ENCODE measurements around the gene ATP2C2. TPM values are rescaled to one million over a fixed set of nuclear protein-coding genes. Genes with fewer than 3 reads are reported as not detected.

ATP2C2 gene
- total and polyA plus RNA-seq, 2 donors (not counting 1 experiment from before 2014, with no cell fraction given), result not detected

DNA sequence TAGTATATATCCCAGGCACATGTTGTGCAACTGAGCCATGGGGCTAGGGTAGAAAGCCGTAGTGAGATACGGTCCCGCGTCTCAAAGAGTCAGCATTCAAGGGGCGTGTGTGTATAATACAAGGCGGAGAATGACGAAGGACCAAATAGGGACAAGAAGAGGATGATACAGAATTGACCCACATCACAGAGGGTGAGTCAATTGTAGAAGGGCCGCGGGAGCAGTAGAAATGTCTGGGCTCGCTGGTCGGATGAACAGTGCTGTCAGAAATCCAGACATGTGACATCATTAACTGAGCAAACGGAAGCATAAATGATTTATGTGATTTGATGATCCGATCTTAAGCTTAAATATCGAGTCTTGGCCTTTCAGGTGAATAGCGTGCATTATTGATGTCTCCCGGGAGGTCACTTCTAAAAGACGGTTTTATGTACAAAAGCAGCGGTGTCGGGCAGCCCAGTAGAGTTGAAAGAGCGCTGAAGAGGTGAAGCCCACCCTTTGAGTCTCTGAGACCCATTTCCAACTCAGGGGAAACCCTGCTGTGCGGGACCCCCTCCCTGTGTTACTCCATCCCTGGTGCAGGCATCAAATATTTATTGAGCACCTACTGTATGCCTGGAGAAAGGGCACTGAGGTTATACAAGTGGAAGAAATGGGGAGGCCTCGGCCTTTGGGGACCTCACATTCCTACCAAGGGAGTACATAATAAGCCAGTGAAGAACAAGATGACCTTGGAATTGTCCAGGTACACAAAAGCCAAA is 45.1 kb downstream of the ATP2C2 start:
- intact Hi-C loops (cut with micrococcal nuclease), result no loop called here
- ChIA-PET POLR2A (no interaction called here), CTCF (interaction anchor here (0.6 kb wide), 1 partner anchor 210 kb away, joined by 3 read pairs; no protein-coding TSS in a partner anchor)
- no peaks in the 10 kb centered on the region for H3K27me3 ChIP-seq (replicated peaks in 1 of 4; ENCODE audit: control extremely low read depth in 1 of 4, control insufficient read depth in 3 of 4, insufficient read depth in 4 of 4, low read length in 3 of 4)
- no peak for TF ChIP-seq EZH2 (IDR thresholded peaks at IDR 0.05; ENCODE audit: borderline replicate concordance, insufficient read depth, low read depth, low read length, poor library complexity, severe bottlenecking)
- TF ChIP-seq, protein P1, sequence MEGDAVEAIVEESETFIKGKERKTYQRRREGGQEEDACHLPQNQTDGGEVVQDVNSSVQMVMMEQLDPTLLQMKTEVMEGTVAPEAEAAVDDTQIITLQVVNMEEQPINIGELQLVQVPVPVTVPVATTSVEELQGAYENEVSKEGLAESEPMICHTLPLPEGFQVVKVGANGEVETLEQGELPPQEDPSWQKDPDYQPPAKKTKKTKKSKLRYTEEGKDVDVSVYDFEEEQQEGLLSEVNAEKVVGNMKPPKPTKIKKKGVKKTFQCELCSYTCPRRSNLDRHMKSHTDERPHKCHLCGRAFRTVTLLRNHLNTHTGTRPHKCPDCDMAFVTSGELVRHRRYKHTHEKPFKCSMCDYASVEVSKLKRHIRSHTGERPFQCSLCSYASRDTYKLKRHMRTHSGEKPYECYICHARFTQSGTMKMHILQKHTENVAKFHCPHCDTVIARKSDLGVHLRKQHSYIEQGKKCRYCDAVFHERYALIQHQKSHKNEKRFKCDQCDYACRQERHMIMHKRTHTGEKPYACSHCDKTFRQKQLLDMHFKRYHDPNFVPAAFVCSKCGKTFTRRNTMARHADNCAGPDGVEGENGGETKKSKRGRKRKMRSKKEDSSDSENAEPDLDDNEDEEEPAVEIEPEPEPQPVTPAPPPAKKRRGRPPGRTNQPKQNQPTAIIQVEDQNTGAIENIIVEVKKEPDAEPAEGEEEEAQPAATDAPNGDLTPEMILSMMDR (IDR thresholded peaks at IDR 0.05), result no peak
- no peaks in the 10 kb centered on the region for H3K36me3 ChIP-seq (replicated peaks in 1 of 2; ENCODE audit: control extremely low read depth in 1 of 2, control insufficient read depth in 1 of 2, extremely low read depth in 1 of 2, insufficient read depth in 2 of 2, low read length in 1 of 2)
- no peak overlapping the region for H3K4me3 ChIP-seq (ENCODE audit: control extremely low read depth in 1 of 5, extremely low read depth in 1 of 5, insufficient read depth in 1 of 5, low read depth in 2 of 5, low read length in 4 of 5)
- WGBS (ENCODE audit: insufficient coverage), result 94% methylated on average over 22 of the region's 22 CpGs
- no peaks in the 10 kb centered on the region for H3K79me2 ChIP-seq (ENCODE audit: control insufficient read depth, insufficient read depth, low read length)
- no peak overlapping the region for H3K27ac ChIP-seq (ENCODE audit: low read length in 2 of 2)
- no peak overlapping the region for H3K9ac ChIP-seq (ENCODE audit: low read length)
- DNase-seq (no peak), ATAC-seq (ENCODE audit: low read depth) (no peak)
- H3K27ac Mint-ChIP-seq, result no peak overlapping the region
- H3K4me1 ChIP-seq (ENCODE audit: control insufficient read depth in 2 of 2, insufficient read depth in 2 of 2, low read length in 2 of 2), result no peaks in the 10 kb centered on the region
- peaks cover 32% of the 10 kb centered on the region for H3K27me3 Mint-ChIP-seq
- no peak overlapping the region for H2AFZ ChIP-seq (ENCODE audit: insufficient read depth, low read depth, low read length, poor library complexity, severe bottlenecking)
- no peak overlapping the region for H3K4me3 Mint-ChIP-seq
- no peaks in the 10 kb centered on the region for H3K4me1 Mint-ChIP-seq
- H3K9me3 Mint-ChIP-seq (ENCODE audit: insufficient read depth), result no peaks in the 10 kb centered on the region
- H3K9me3 ChIP-seq (ENCODE audit: control extremely low read depth in 1 of 3, control insufficient read depth in 2 of 3, insufficient read depth in 1 of 3, low read length in 2 of 3), result no peaks in the 10 kb centered on the region
- H4K20me1 ChIP-seq (ENCODE audit: control insufficient read depth, insufficient read depth, low read length, poor library complexity, severe bottlenecking), result no peaks in the 10 kb centered on the region
- no peak overlapping the region for H3K4me2 ChIP-seq (replicated peaks; ENCODE audit: low read depth, low read length, poor library complexity, severe bottlenecking)

DNA sequence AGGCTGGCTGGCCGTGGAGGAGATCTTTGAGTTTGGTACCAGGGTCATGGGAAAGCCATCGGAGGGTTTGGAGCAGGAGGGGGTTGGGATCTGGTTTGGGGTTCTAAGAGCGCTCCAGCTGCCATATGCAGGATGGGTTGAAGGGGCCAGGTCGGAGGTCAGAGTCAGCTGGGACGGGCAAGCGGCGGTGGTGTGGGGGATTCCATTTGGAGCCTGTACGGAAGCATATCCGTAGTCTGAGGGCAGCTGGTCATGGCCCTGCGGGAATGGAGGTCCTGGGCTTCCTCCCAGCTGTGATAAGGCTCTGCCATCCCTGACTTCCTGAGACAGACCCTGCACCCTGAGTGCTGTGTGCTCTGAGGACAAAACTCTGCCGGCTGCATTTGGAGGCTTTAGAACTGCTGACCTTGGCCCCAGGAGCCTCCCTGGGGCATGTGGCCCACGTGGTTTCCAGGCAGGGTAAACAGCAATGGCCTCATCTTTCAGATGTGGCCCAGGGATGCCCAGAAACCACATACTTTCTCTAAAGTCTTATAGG is 46.5 kb downstream of the ATP2C2 start:
- Histone ChIP-seq H3K27ac (ENCODE audit: low read length in 2 of 2) (no peak overlapping the region), H3K36me3 (replicated peaks in 1 of 2; ENCODE audit: control extremely low read depth in 1 of 2, control insufficient read depth in 1 of 2, extremely low read depth in 1 of 2, insufficient read depth in 2 of 2, low read length in 1 of 2) (no peaks in the 10 kb centered on the region), H3K27me3 (replicated peaks in 1 of 4; ENCODE audit: control extremely low read depth in 1 of 4, control insufficient read depth in 3 of 4, insufficient read depth in 4 of 4, low read length in 3 of 4) (no peaks in the 10 kb centered on the region), H3K4me3 (ENCODE audit: control extremely low read depth in 1 of 5, extremely low read depth in 1 of 5, insufficient read depth in 1 of 5, low read depth in 2 of 5, low read length in 4 of 5) (no peak overlapping the region), H3K79me2 (ENCODE audit: control insufficient read depth, insufficient read depth, low read length) (no peaks in the 10 kb centered on the region), H3K9me3 (ENCODE audit: control extremely low read depth in 1 of 3, control insufficient read depth in 2 of 3, insufficient read depth in 1 of 3, low read length in 2 of 3) (no peaks in the 10 kb centered on the region), H4K20me1 (ENCODE audit: control insufficient read depth, insufficient read depth, low read length, poor library complexity, severe bottlenecking) (no peaks in the 10 kb centered on the region), H2AFZ (ENCODE audit: insufficient read depth, low read depth, low read length, poor library complexity, severe bottlenecking) (no peak overlapping the region), H3K4me1 (ENCODE audit: control insufficient read depth in 2 of 2, insufficient read depth in 2 of 2, low read length in 2 of 2) (no peaks in the 10 kb centered on the region), H3K4me2 (replicated peaks; ENCODE audit: low read depth, low read length, poor library complexity, severe bottlenecking) (no peak overlapping the region), H3K9ac (ENCODE audit: low read length) (no peak overlapping the region)
- WGBS (ENCODE audit: insufficient coverage), result 81% methylated on average over 11 of the region's 12 CpGs
- Mint-ChIP-seq H3K4me1 (no peaks in the 10 kb centered on the region), H3K9me3 (ENCODE audit: insufficient read depth) (no peaks in the 10 kb centered on the region), H3K4me3 (no peak overlapping the region), H3K27ac (no peak overlapping the region), H3K27me3 (peaks cover 34% of the 10 kb centered on the region)
- ATAC-seq (ENCODE audit: low read depth) (no peak), DNase-seq (no peak)
- TF ChIP-seq, protein P1 (IDR thresholded peaks at IDR 0.05), result no peak
- TF ChIP-seq EZH2 (IDR thresholded peaks at IDR 0.05; ENCODE audit: borderline replicate concordance, insufficient read depth, low read depth, low read length, poor library complexity, severe bottlenecking), result no peak
- CTCF ChIA-PET, result interaction anchor here (0.5 kb wide), 1 partner anchor 791 kb away, joined by 7 read pairs; no protein-coding TSS in a partner anchor
- POLR2A ChIA-PET, result no interaction called here
- intact Hi-C loops (cut with micrococcal nuclease), result no loop called here

Measured in B cell (primary cell).